Omental fat pad (tissue), 4 donors: ENCODE results near the gene SLCO3A1. TPM values are rescaled to one million over a fixed set of nuclear protein-coding genes. Genes with fewer than 3 reads are reported as not detected.

ENCODE experiments used
- ATAC-seq: fragments of 150-250 bp; one replicate; pipeline ENCODE4 v1.9.1; 2016; ENCODE audit warnings: mild to moderate bottlenecking, moderate library complexity; ENCODE audit not compliant: low FRiP score
- DNase-seq: peaks from one replicate; pipeline ENCODE4 v3.0.0-alpha.2; 2019; ENCODE audit warnings: low spot score
- CTCF ChIP-seq, 3 donors: fragments of 450-650 bp; IDR thresholded peaks; one replicate each; pipeline ENCODE4 v1.5.1; 2016 to 2017; ENCODE audit warnings: antibody characterized with exemption in 3 of 3, mild to moderate bottlenecking in 3 of 3, moderate library complexity in 2 of 3
- total RNA-seq, 4 donors: library from RNA; depleted of rRNA; stranded (reverse); fragments of >200 nt; gene quantifications; one replicate each; pipeline ENCODE4 v1.1.0, GENCODE V29; 2016

SLCO3A1 gene
- total RNA-seq, 4 donors from 2014 or later, result 12.3 to 21.8 (median 14.8) TPM

- no peak for ATAC-seq
- no peak for TF ChIP-seq CTCF (IDR thresholded peaks at IDR 0.05)
- no peak for DNase-seq
Observed at GRCh38 chr15:91988655-91989054, 135.1 kb downstream of the SLCO3A1 start.

- ATAC-seq, result no peak
- no peak for TF ChIP-seq CTCF (IDR thresholded peaks at IDR 0.05)
- no peak for DNase-seq
Observed at GRCh38 chr15:91989821-91990220, 136.3 kb downstream of the SLCO3A1 start.

GRCh38 chr15:91992945-91993344 is 139.4 kb downstream of the SLCO3A1 start:
- no peak for TF ChIP-seq CTCF (IDR thresholded peaks at IDR 0.05)

GRCh38 chr15:91995146-91995545 is 141.6 kb downstream of the SLCO3A1 start:
- no peak for TF ChIP-seq CTCF (IDR thresholded peaks at IDR 0.05)
- DNase-seq, result no peak
- ATAC-seq, result no peak

More at GRCh38 chr15:91992945-91993344, 139.4 kb downstream of the SLCO3A1 start:
- no peak for DNase-seq
- ATAC-seq, result no peak

GRCh38 chr15:91997163-91997562 is 143.7 kb downstream of the SLCO3A1 start:
- DNase-seq, result no peak
- no peak for TF ChIP-seq CTCF (IDR thresholded peaks at IDR 0.05)
- no peak for ATAC-seq

- no peak for DNase-seq
- ATAC-seq, result no peak
- TF ChIP-seq CTCF (IDR thresholded peaks at IDR 0.05), result no peak
Observed at GRCh38 chr15:92000709-92001108, 147.2 kb downstream of the SLCO3A1 start.

GRCh38 chr15:92001307-92001706 is 147.8 kb downstream of the SLCO3A1 start:
- no peak for TF ChIP-seq CTCF (IDR thresholded peaks at IDR 0.05)
- ATAC-seq (no peak), DNase-seq (no peak)
